ENCODE results near the gene LONP1.

DNA sequence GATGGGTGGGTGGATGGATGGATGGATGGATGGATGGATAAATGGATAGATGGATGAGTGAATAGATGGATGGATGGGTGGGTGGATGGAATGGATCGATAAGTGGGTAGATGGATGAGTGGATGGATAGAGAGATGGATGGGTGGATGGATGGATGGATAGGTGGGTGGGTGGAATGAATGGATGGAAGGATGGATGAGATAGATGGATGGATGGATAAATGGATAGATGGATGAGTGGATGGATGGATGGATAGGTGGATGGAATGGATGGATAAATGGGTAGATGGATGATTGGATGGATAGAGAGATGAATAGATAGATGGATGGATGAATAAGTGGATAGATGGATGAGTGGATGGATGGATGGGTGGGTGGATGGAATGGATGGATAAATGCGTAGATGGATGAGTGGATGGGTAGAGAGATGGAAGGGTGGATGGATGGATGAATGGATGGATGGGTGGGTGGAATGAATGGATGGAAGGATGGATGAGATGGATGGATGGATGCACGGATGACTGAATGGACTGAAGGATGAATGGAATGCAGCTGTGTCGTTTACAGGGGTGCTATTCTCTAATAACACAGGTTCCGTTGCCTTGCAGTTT lies 42.8 kb upstream of the LONP1 start:
- no peak for TF ChIP-seq POLR2AphosphoS5 (IDR thresholded peaks at IDR 0.05; ENCODE audit: low read depth, low read length)
- no peak for TF ChIP-seq POLR2A (IDR thresholded peaks at IDR 0.05; ENCODE audit: low read depth, low read length)
- TF ChIP-seq TAF1 (IDR thresholded peaks at IDR 0.05; ENCODE audit: borderline replicate concordance, low read depth, low read length): no peak

All from GM12892 (cell line).